Fibroblast of lung (primary cell): ENCODE data around the gene AGXT. TPM values are rescaled to one million over a fixed set of nuclear protein-coding genes. Genes with fewer than 3 reads are reported as not detected.

Source experiments
- DNase-seq, 2 donors: peaks; one replicate each; pipeline versions ENCODE4 v3.0.0 to v3.0.0-alpha.2; 2010; ENCODE audit warnings: low read depth in 2 of 2
- H2AFZ ChIP-seq: 2 replicates; pipeline ENCODE4 v1.5.1; 2012; ENCODE audit warnings: low read length, control low read depth, inconsistent platforms
- H3K27ac ChIP-seq: 2 replicates; pipeline ENCODE4 v1.5.1; 2011; ENCODE audit warnings: low read length, control low read depth; ENCODE audit not compliant: insufficient read depth
- H3K27me3 ChIP-seq: 2 replicates; pipeline ENCODE4 v1.5.1; 2011; ENCODE audit warnings: mild to moderate bottlenecking, low read length; ENCODE audit not compliant: control insufficient read depth, insufficient read depth
- H3K36me3 ChIP-seq: 2 replicates; pipeline ENCODE4 v1.5.1; 2011; ENCODE audit warnings: low read length; ENCODE audit not compliant: control insufficient read depth, insufficient read depth
- H3K4me1 ChIP-seq: 2 replicates; pipeline ENCODE4 v1.5.1; 2011; ENCODE audit warnings: low read length; ENCODE audit not compliant: control insufficient read depth, insufficient read depth; ENCODE audit errors: extremely low read depth
- H3K4me2 ChIP-seq: 2 replicates; pipeline ENCODE4 v1.5.1; 2011; ENCODE audit warnings: low read length, control low read depth; ENCODE audit not compliant: insufficient read depth; ENCODE audit errors: extremely low read depth
- H3K4me3 ChIP-seq, 4 experiments: fragments of 200-600 bp in 1 of 4; sonication (generic) in 1 of 4; replicated peaks in 1 of 4; 2 replicates each; pipeline ENCODE4 v1.5.1; 2011 to 2016; ENCODE audit warnings: low read length in 4 of 4, low read depth in 3 of 4, mild to moderate bottlenecking in 3 of 4, control low read depth in 2 of 4, inconsistent platforms in 1 of 4, mixed read lengths in 1 of 4; ENCODE audit not compliant: insufficient read depth in 1 of 4; ENCODE audit errors: control extremely low read depth in 1 of 4
- H3K79me2 ChIP-seq: 2 replicates; pipeline ENCODE4 v1.5.1; 2012; ENCODE audit warnings: mild to moderate bottlenecking, low read length, inconsistent platforms; ENCODE audit not compliant: control insufficient read depth, insufficient read depth
- H3K9ac ChIP-seq: 2 replicates; pipeline ENCODE4 v1.5.1; 2011; ENCODE audit warnings: mild to moderate bottlenecking, low read length, control low read depth; ENCODE audit not compliant: insufficient read depth
- H3K9me3 ChIP-seq: 2 replicates; pipeline ENCODE4 v1.5.1; 2012; ENCODE audit warnings: low read depth, low read length; ENCODE audit not compliant: control insufficient read depth, insufficient read depth
- H4K20me1 ChIP-seq: 2 replicates; pipeline ENCODE4 v1.5.1; 2011; ENCODE audit warnings: low read length; ENCODE audit not compliant: control insufficient read depth, insufficient read depth; ENCODE audit errors: extremely low read depth
- CTCF ChIP-seq, 2 donors: IDR thresholded peaks in 1 of 2; conservative IDR thresholded peaks in 1 of 2; 1 replicate in 1 of 2; 2 replicates in 1 of 2; pipeline ENCODE4 v1.5.1; 2011 to 2012; ENCODE audit warnings: low read length in 2 of 2, control low read depth in 1 of 2, inconsistent platforms in 1 of 2, low read depth in 1 of 2, mild to moderate bottlenecking in 1 of 2
- EZH2 ChIP-seq: IDR thresholded peaks from 2 replicates; pipeline ENCODE4 v1.5.1; 2012; ENCODE audit warnings: low read length, control low read depth, mild to moderate bottlenecking; ENCODE audit errors: missing control alignments
- polyA plus RNA-seq, 2 donors: library from polyadenylated mRNA; depleted of rRNA in 1 of 2; stranded (reverse) in 1 of 2; unstranded in 1 of 2; fragments of >200 nt; gene quantifications; 2 replicates each; pipeline ENCODE4 v1.2.1, GENCODE V29; 2011 to 2012; ENCODE audit warnings: missing spikeins in 1 of 2
- total RNA-seq: library from RNA; depleted of rRNA; stranded (reverse); fragments of >200 nt; gene quantifications from 2 replicates; pipeline ENCODE4 v1.2.1, GENCODE V29; 2014

Gene AGXT
- total and polyA plus RNA-seq, 2 donors (not counting 1 experiment from before 2014, with no cell fraction given), result not detected

GRCh38 chr2:240900141-240900860 is 31.7 kb downstream of the AGXT start:
- no peak for DNase-seq
- no peak overlapping the region for H3K4me3 ChIP-seq
- H3K9ac ChIP-seq, result no peak overlapping the region
- H4K20me1 ChIP-seq, result no peaks in the 10 kb centered on the region
- H3K27me3 ChIP-seq, result no peaks in the 10 kb centered on the region
- H3K79me2 ChIP-seq, result no peaks in the 10 kb centered on the region
- no peaks in the 10 kb centered on the region for H3K36me3 ChIP-seq
- TF ChIP-seq CTCF (conservative IDR thresholded peaks at IDR 0.05 in 1 of 2, IDR thresholded peaks at IDR 0.05 in 1 of 2; ENCODE audit: low read depth in 1 of 2, low read length in 2 of 2) (no peak), EZH2 (no peak)
- no peaks in the 10 kb centered on the region for H3K9me3 ChIP-seq
- no peak overlapping the region for H2AFZ ChIP-seq
- no peaks in the 10 kb centered on the region for H3K4me1 ChIP-seq
- H3K4me2 ChIP-seq, result no peak overlapping the region
- H3K27ac ChIP-seq, result no peak overlapping the region

DNA sequence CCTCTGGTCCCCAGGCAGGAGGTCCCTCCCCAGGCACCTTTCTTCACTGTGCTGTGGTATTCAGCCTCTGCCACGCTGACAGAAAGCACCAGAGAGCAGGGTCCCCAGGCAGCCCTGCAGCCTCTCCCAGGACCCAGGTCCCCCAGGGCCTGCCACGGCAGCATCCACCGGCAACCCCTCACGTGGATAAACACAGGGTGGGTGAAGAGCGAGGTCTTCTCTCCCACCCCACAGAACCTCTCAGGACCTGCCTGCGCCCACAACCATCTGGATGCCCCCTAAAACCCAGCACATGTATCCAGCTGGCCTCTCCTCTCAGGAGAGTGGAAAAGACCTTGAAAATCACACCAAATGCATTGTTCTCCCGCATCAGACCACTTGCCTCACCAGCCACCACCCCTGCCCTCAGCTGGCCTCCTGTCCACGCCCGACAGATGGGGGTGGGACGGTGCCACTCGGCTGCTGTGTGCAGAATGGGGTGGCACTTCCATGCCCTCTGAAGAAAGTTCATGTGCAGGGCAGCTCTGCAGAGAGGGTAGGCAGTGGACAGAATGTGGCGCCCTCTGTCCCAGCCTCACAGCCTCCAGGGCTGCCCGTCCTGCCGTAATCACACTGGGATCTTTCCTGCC is 33.5 kb downstream of the AGXT start:
- no peak for DNase-seq
- H3K36me3 ChIP-seq, result no peaks in the 10 kb centered on the region
- no peak overlapping the region for H3K4me2 ChIP-seq
- H3K4me3 ChIP-seq, result no peak overlapping the region
- H3K4me1 ChIP-seq, result no peaks in the 10 kb centered on the region
- no peak for TF ChIP-seq EZH2
- H3K27me3 ChIP-seq, result no peaks in the 10 kb centered on the region
- H3K79me2 ChIP-seq, result no peaks in the 10 kb centered on the region
- no peaks in the 10 kb centered on the region for H3K9me3 ChIP-seq
- H2AFZ ChIP-seq, result no peak overlapping the region
- H4K20me1 ChIP-seq, result no peaks in the 10 kb centered on the region
- no peak overlapping the region for H3K27ac ChIP-seq
- no peak overlapping the region for H3K9ac ChIP-seq

- Histone ChIP-seq H3K4me2 (no peak overlapping the region), H3K4me1 (no peaks in the 10 kb centered on the region), H3K9me3 (no peaks in the 10 kb centered on the region), H3K27ac (no peak overlapping the region), H3K4me3 (no peak overlapping the region), H3K36me3 (no peaks in the 10 kb centered on the region), H4K20me1 (no peaks in the 10 kb centered on the region), H3K9ac (no peak overlapping the region), H3K79me2 (no peaks in the 10 kb centered on the region), H3K27me3 (no peaks in the 10 kb centered on the region), H2AFZ (no peak overlapping the region)
- DNase-seq, result no peak
- TF ChIP-seq CTCF (conservative IDR thresholded peaks at IDR 0.05 in 1 of 2, IDR thresholded peaks at IDR 0.05 in 1 of 2; ENCODE audit: low read depth in 1 of 2, low read length in 2 of 2) (no peak), EZH2 (no peak)
These were observed 34.0 kb downstream of the AGXT start for GRCh38 chr2:240902615-240903041.
